ENCODE data around the gene PPP1R26. TPM values are rescaled to one million over a fixed set of nuclear protein-coding genes. Genes with fewer than 3 reads are reported as not detected.

The PPP1R26 gene
- polyA plus RNA-seq, 3 donors, result 0.56 to 4.7 (median 0.60) TPM

DNA sequence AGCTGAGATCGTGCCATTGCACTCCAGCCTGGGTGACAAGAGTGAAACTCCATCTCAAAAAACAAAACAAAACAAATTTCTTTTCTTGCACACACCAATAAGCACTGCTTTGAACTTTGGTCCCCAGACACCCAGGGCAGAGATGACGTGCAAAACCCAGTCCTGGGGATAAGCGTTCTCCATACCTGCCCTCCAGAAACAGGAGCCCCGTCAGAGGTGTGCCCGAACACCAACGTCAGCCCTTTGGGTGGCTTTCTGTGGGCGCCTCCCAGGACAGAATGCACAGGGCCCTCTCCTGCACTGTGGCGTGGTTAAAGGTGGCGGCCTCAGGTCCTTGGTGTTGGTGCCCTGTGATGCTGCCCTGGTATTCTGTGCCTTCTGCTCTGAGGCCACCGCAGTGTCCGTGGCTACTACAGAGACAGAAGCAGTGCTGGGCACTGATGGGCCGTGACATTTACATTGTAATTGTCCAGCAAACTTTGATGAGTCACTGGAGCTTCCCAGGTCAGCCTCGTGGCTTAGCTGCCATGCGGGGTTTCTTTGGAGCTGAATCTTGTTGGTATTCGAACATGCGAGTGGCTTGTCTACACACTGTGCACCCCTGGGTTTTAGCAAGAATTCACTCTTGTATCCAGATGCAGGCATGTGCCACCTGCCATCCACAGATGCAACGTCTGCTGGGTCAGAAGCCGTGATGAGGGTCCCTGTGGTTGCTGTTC lies 9.8 kb downstream of the PPP1R26 start:
- 95% methylated on average over 17 of the region's 18 CpGs for WGBS (ENCODE audit: insufficient coverage)
- H3K27me3 ChIP-seq (ENCODE audit: control insufficient read depth in 2 of 2, insufficient read depth in 2 of 2, low read length in 2 of 2), result no peaks in the 10 kb centered on the region
- peaks cover 20 to 32% of the 10 kb centered on the region in 2 donors for H3K36me3 ChIP-seq (replicated peaks in 1 of 2; ENCODE audit: control insufficient read depth in 1 of 2, insufficient read depth in 2 of 2, low read length in 2 of 2)
- intact Hi-C loops (cut with micrococcal nuclease), result no loop called here
- peaks cover 0 to 2% (median 0%) of the 10 kb centered on the region in 3 donors for H3K27me3 Mint-ChIP-seq (ENCODE audit: low read depth in 3 of 3)
- H3K4me3 Mint-ChIP-seq, result no peak overlapping the region
- H4K20me1 ChIP-seq (ENCODE audit: insufficient read depth, low read length), result no peaks in the 10 kb centered on the region
- no peaks in the 10 kb centered on the region for H3K4me1 ChIP-seq (ENCODE audit: control insufficient read depth in 1 of 2, insufficient read depth in 2 of 2, low read length in 2 of 2)
- H3K9me3 Mint-ChIP-seq, result no peaks in the 10 kb centered on the region
- H2AFZ ChIP-seq (ENCODE audit: insufficient read depth, low read depth, low read length, poor library complexity, severe bottlenecking), result no peak overlapping the region
- no peak overlapping the region for H3K27ac ChIP-seq (ENCODE audit: low read depth in 1 of 2, low read length in 2 of 2)
- no peak for DNase-seq
- H3K4me2 ChIP-seq (replicated peaks; ENCODE audit: extremely low read depth, low read length, poor library complexity, severe bottlenecking), result no peak overlapping the region
- TF ChIP-seq, protein P1, sequence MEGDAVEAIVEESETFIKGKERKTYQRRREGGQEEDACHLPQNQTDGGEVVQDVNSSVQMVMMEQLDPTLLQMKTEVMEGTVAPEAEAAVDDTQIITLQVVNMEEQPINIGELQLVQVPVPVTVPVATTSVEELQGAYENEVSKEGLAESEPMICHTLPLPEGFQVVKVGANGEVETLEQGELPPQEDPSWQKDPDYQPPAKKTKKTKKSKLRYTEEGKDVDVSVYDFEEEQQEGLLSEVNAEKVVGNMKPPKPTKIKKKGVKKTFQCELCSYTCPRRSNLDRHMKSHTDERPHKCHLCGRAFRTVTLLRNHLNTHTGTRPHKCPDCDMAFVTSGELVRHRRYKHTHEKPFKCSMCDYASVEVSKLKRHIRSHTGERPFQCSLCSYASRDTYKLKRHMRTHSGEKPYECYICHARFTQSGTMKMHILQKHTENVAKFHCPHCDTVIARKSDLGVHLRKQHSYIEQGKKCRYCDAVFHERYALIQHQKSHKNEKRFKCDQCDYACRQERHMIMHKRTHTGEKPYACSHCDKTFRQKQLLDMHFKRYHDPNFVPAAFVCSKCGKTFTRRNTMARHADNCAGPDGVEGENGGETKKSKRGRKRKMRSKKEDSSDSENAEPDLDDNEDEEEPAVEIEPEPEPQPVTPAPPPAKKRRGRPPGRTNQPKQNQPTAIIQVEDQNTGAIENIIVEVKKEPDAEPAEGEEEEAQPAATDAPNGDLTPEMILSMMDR (IDR thresholded peaks at IDR 0.05), result no peak
- H3K4me1 Mint-ChIP-seq, result no peaks in the 10 kb centered on the region
- H3K79me2 ChIP-seq (ENCODE audit: insufficient read depth, low read length), result no peaks in the 10 kb centered on the region
- no peak overlapping the region for H3K27ac Mint-ChIP-seq
- H3K36me3 Mint-ChIP-seq, result peaks cover 23 to 39% of the 10 kb centered on the region in 2 donors
- no peak overlapping the region for H3K9ac ChIP-seq (ENCODE audit: insufficient read depth, low read length, poor library complexity, severe bottlenecking)
- H3K4me3 ChIP-seq (replicated peaks in 1 of 3; ENCODE audit: low read depth in 2 of 3, low read length in 3 of 3), result no peak overlapping the region
- H3K9me3 ChIP-seq (replicated peaks in 1 of 2; ENCODE audit: control insufficient read depth in 1 of 2, insufficient read depth in 1 of 2, low read length in 2 of 2), result no peaks in the 10 kb centered on the region

DNA sequence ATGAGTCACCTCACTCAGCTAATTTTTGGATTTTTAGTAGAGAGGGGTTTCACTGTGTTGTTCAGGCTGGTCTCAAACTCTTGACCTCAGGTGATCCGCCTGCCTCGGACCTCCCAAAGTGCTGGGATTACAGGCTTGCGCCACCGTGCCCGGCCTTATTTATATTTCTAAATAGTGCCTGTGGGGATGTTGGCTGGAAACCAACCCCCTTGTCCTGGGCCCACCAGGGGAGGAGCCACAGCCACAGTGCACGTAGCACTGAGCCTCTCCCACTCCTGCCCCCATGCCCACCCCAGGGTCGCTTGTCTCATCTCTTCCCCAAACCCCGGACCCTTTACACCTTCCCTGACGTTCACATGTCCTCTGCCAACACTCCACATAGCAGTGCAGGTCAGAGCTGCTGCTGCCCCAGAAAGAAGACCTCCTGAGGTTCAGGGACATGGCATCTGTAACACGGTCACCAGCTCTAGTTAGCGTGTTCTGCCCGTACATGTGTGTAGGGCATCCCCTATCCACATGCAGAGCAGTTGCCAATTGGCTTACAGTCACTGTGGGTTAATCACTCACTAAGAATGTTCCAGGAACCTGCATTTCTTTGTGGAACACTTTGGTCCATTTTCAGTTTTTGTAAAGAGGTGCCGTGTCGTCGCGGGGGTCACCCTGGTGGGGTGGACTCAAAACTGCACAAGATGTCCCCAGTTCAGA lies 10.7 kb downstream of the PPP1R26 start:
- Histone ChIP-seq H2AFZ (ENCODE audit: insufficient read depth, low read depth, low read length, poor library complexity, severe bottlenecking) (no peak overlapping the region), H3K9me3 (replicated peaks in 1 of 2; ENCODE audit: control insufficient read depth in 1 of 2, insufficient read depth in 1 of 2, low read length in 2 of 2) (no peaks in the 10 kb centered on the region), H3K36me3 (replicated peaks in 1 of 2; ENCODE audit: control insufficient read depth in 1 of 2, insufficient read depth in 2 of 2, low read length in 2 of 2) (peaks cover 14 to 22% of the 10 kb centered on the region in 2 donors), H4K20me1 (ENCODE audit: insufficient read depth, low read length) (no peaks in the 10 kb centered on the region), H3K27me3 (ENCODE audit: control insufficient read depth in 2 of 2, insufficient read depth in 2 of 2, low read length in 2 of 2) (no peaks in the 10 kb centered on the region), H3K4me1 (ENCODE audit: control insufficient read depth in 1 of 2, insufficient read depth in 2 of 2, low read length in 2 of 2) (no peaks in the 10 kb centered on the region), H3K4me3 (replicated peaks in 1 of 3; ENCODE audit: low read depth in 2 of 3, low read length in 3 of 3) (no peak overlapping the region), H3K9ac (ENCODE audit: insufficient read depth, low read length, poor library complexity, severe bottlenecking) (no peak overlapping the region), H3K79me2 (ENCODE audit: insufficient read depth, low read length) (no peaks in the 10 kb centered on the region), H3K4me2 (replicated peaks; ENCODE audit: extremely low read depth, low read length, poor library complexity, severe bottlenecking) (no peak overlapping the region), H3K27ac (ENCODE audit: low read depth in 1 of 2, low read length in 2 of 2) (no peak overlapping the region)
- Mint-ChIP-seq H3K27ac (no peak overlapping the region), H3K27me3 (ENCODE audit: low read depth in 3 of 3) (peaks cover 0 to 2% (median 0%) of the 10 kb centered on the region in 3 donors), H3K4me1 (no peaks in the 10 kb centered on the region), H3K9me3 (no peaks in the 10 kb centered on the region), H3K36me3 (peaks cover 14 to 29% of the 10 kb centered on the region in 2 donors), H3K4me3 (no peak overlapping the region)
- WGBS (ENCODE audit: insufficient coverage), result 89% methylated on average over 11 of the region's 16 CpGs
- intact Hi-C loops (cut with micrococcal nuclease), result no loop called here
- DNase-seq, result no peak
- TF ChIP-seq, protein P1 (IDR thresholded peaks at IDR 0.05), result no peak

Measured in CD14-positive monocyte (primary cell).